Peyer's patch (tissue), 4 donors: ENCODE data around the gene NTN1.

Experiments used
- CTCF ChIP-seq, 6 experiments: fragments of 450-650 bp in 4 of 6; fragments of 200-600 bp in 2 of 6; sonication (generic) in 1 of 6; IDR thresholded peaks; one replicate each; pipeline ENCODE4 v1.5.1; 2017 to 2019; ENCODE audit warnings: antibody characterized with exemption in 6 of 6, mild to moderate bottlenecking in 3 of 6, moderate library complexity in 1 of 6
- POLR2A ChIP-seq, 2 donors: fragments of 450-650 bp; IDR thresholded peaks; one replicate each; pipeline ENCODE4 v1.5.1; 2017; ENCODE audit warnings: antibody characterized with exemption in 2 of 2, mild to moderate bottlenecking in 2 of 2, moderate library complexity in 2 of 2

- no peak for TF ChIP-seq POLR2A (IDR thresholded peaks at IDR 0.05)
- no peak for TF ChIP-seq CTCF (IDR thresholded peaks at IDR 0.05)
These were observed 44.7 kb upstream of the NTN1 start for GRCh38 chr17:8976638-8977037.
